HG02763 (cell line): ENCODE results near the gene CYTH3.

Experiments used
- ATAC-seq: cut with Tn5 transposase; IDR thresholded peaks from one replicate; pipeline ENCODE4 v1.9.1; 2021; ENCODE audit warnings: mild to moderate bottlenecking, moderate library complexity; ENCODE audit not compliant: unreplicated experiment

The CYTH3 gene

GRCh38 chr7:6258440-6259182 is 13.8 kb downstream of the CYTH3 start:
- ATAC-seq: no peak

GRCh38 chr7:6257675-6258074 is 14.7 kb downstream of the CYTH3 start:
- ATAC-seq: no peak

DNA sequence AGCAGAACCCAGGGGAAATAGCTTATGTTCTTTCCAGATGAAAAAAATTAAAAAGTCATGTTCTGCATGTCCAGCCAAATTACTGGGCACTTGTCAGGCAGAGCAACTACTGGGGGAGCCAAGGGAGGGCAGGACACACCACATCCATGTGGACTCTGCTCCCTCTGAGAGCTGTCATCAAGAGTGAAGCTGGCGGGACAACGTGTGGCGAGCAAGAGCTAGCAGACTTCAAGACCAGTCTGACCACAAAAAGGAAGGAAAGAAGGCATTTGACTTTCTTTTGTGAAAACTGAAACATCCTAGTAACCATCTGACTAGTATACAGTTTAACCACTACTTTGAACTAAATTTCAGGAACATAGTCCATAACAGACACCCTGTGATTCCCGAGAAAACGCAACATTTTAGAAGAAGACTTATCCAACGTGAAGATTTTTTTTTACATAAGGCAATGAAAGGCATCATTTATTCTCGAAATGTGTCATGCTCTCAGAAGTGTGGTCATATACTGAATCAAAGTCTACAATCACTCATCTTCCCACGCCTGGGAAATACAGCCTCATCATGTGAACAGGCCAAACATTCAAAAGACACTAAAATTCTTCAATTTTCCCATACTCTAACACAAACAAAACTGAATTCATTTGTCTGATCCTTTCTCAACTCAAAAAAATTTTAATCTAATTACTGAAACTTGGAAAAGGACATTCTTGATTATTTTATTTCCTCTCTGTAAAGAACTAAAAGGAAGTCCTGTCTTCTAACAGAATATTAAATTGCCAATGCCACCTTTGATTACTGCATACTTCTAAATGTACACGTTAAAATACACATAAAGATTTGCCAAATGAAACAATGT is 15.5 kb downstream of the CYTH3 start:
- peak; percentile 69 for ATAC-seq

GRCh38 chr7:6256109-6256483 is 16.3 kb downstream of the CYTH3 start:
- ATAC-seq: no peak

- ATAC-seq: no peak
These were observed 17.6 kb downstream of the CYTH3 start for GRCh38 chr7:6254866-6255265.

DNA sequence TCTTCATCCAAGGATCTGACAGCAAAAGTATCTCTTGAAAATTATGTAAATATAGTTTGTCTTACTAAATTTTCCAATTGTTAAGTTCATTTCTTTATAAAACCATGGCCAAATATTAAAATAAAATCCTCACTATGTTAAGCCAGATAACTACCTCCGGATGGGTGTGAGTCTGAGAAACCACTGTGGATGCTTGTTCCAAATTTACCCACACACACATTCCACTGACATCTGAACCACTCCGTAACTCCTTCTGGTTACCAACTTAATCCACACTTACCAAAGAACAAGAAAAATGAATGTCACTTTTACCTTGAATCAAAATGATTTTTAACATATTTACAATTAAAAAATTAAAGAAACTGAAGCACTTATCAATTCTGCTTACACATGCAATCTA is 19.7 kb downstream of the CYTH3 start:
- no peak for ATAC-seq

GRCh38 chr7:6252341-6252746 is 20.1 kb downstream of the CYTH3 start:
- ATAC-seq: no peak

DNA sequence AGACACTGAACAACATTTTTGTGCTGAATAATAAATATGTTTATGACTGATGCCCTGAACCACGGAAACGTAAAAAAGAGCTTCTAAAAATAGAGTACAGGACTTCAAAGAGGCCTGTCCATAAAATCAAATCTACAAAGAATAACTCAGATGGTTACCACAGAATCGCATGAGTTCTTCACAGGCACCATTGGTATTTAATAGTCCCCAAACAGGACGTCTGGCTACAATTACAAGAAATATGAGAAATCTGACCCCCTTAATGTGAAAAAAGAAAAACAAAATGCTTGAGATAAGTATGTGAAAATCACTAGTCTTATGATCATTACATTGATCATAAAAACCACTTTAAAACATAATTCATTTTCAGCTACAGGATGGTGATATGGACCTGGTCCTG is 20.8 kb downstream of the CYTH3 start:
- no peak for ATAC-seq

GRCh38 chr7:6250364-6250833 is 22.0 kb downstream of the CYTH3 start:
- ATAC-seq: peak; percentile 66

DNA sequence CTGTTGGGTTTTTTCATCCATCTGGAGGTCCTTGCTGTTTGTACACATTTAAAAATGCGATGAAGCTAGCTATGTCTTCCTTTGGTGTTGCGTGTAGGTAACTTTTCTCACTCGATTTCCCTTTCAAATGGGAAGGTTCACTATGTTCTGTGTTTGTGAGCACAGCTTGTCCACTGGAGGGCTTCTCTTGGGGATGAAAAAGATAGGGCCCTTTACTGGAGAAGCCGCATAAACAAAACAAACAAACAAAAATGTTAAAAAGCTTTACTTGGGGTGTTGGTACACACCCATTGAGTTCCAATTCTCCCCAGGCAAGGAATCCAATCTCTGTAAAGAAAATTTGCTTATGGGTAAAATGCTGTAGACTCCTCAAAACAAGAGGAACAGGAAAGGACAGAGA is 23.4 kb downstream of the CYTH3 start:
- ATAC-seq: no peak

GRCh38 chr7:6248581-6248980 is 23.8 kb downstream of the CYTH3 start:
- no peak for ATAC-seq

GRCh38 chr7:6246251-6246917 is 26.0 kb downstream of the CYTH3 start:
- no peak for ATAC-seq

- no peak for ATAC-seq
These were observed 28.4 kb downstream of the CYTH3 start for GRCh38 chr7:6244021-6244420.

- ATAC-seq: no peak
These were observed 29.3 kb downstream of the CYTH3 start for GRCh38 chr7:6243168-6243567.

- ATAC-seq: no peak
These were observed 29.9 kb downstream of the CYTH3 start for GRCh38 chr7:6242561-6242960.

DNA sequence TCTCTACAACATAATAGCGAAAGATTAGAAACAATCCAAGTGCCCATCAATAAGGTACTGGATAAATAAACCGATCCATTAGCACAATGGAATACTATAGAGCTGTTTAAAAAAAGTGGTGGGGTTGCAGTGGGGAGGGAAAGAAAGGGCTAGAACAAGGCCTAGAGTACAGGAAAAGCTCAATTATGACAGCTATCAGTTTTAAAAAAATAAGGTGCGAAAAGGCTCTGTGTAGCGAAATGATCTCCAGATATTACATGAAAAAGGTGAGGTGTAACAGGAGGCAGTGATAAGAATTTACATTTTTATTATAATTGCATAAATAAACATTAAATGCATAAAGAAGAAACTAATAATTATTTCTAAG is 30.8 kb downstream of the CYTH3 start:
- no peak for ATAC-seq

DNA sequence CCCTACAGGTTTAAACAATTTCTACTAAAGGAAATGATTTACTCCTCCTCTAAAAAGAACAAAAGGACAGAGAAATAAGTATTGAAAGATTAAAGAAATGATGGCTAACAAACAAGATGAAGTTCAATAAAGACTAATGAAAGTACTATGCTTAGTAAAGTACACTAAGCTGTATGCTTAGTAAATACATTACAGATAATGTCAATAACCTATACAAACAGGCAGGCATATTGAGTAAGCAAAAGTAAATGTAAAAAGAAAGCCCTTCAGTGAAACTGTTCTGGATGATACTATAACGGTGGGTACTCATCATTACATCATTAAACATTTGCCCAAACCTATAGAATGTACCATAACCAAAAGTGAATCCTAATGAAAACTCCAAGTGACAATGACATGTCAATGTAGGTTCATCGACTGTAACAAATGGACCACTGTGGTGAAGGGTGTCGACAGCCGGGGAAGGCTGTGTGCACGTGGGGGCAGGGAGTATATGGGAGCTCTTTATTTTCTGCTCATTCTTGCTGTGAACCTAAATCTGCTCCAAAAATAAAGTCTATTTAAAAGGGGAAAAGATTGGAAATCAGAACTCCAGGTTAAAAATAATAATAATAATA is 34.0 kb downstream of the CYTH3 start:
- no peak for ATAC-seq

- ATAC-seq: no peak
These were observed 34.7 kb downstream of the CYTH3 start for GRCh38 chr7:6237730-6238129.

GRCh38 chr7:6237011-6237410 is 35.4 kb downstream of the CYTH3 start:
- ATAC-seq: no peak

DNA sequence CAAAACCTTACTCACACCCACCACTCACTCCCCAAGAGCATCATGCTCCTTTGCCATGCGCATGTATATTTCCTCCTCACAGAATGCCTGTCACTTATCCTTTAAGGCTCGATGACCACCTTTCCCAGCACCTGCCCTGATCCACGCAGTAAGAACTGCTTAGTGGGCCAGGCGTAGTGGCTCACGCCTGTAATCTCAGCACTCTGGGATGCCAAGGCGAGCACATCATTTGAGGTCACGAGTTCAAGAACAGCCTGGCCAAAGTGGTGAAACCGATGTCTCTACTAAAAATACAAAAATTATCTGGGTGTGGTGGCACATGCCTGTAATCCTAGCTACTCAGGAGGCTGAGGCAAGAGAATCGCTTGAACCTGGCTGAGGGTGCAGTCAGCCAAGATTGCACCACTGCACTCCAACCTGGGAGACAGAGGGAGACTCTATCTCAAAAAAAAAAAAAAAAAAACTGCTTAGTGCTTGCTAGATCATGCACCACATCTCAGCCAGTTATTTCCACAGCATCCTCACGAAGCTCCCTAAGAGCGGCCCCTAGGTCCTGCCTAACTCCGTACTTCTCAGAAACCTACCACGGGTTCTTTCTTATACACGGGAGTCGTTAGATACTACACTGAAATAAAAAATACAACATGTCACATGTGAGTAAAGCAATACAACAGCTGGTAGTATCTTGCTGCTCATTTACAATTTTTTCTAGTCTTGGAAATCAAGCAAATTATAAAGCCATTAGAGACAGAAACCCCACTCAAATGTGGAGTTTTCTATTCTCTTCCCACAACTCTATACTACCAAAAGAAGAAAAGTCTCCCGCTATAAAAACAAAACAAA is 37.2 kb downstream of the CYTH3 start:
- no peak for ATAC-seq
